K562 (cell line): Measurements from ENCODE around the gene LRRC70. TPM values are rescaled to one million over a fixed set of nuclear protein-coding genes. Genes with fewer than 3 reads are reported as not detected.

Experiments used
- ATAC-seq: fragments of 200-7000 bp; cut with Tn5 transposase; 3 replicates; pipeline ENCODE4 v1.9.1; 2020; ENCODE audit warnings: moderate library complexity
- BruUV-seq: library from RNA; stranded (reverse); fragments of 400-500 nt; replicated peaks from 2 replicates; lab custom pipeline; 2021; lab: Mats Ljungman, UMichigan
- CTCF ChIA-PET: fragments of 300-600 bp; formaldehyde crosslinking; extraction: SDS; loops from one replicate; lab custom pipeline; 2021; ENCODE audit warnings: low intra/inter-chr PET ratio; lab: Yijun Ruan, JAX
- POLR2A ChIA-PET: fragments of 300-600, 350-650 bp; sonication (Branson Sonifier 250); formaldehyde crosslinking; extraction: SDS; loops from one replicate; lab custom pipeline; 2021; ENCODE audit warnings: antibody characterized with exemption, inconsistent platforms; lab: Yijun Ruan, JAX
- DNase-seq, 4 experiments: peaks; one replicate each; pipeline versions ENCODE4 v3.0.0 to v3.0.0-alpha.2; 2011 to 2018; ENCODE audit warnings: low spot score in 3 of 4, mixed read lengths in 3 of 4; ENCODE audit errors: extremely low read depth in 1 of 4
- FAIRE-seq: peaks from 2 replicates; lab custom pipeline; 2011; peaks lifted over from hg19 to GRCh38; lab: Jason Lieb, UNC
- H2AFZ ChIP-seq: 2 replicates; pipeline ENCODE4 v1.6.0; 2011; ENCODE audit warnings: low read depth, low read length, control low read depth, inconsistent platforms
- H3K27ac ChIP-seq: fragments of 200-600 bp; 3 replicates; pipeline ENCODE4 v1.8.0; 2011; ENCODE audit warnings: low read depth, mild to moderate bottlenecking, control low read depth, inconsistent platforms, low read length, moderate library complexity, mixed read lengths; ENCODE audit errors: extremely low read depth
- H3K27me3 ChIP-seq, 2 experiments: fragments of 300-600 bp in 1 of 2; 2 replicates in 1 of 2; 3 replicates in 1 of 2; pipeline versions ENCODE4 v1.6.0 to v1.8.0; 2011; ENCODE audit warnings: inconsistent platforms in 2 of 2, low read length in 2 of 2, mild to moderate bottlenecking in 1 of 2, mixed read lengths in 1 of 2, moderate library complexity in 1 of 2; ENCODE audit not compliant: control insufficient read depth in 2 of 2, insufficient read depth in 2 of 2
- H3K36me3 ChIP-seq: fragments of 300-600 bp; 3 replicates; pipeline ENCODE4 v1.8.0; 2011; ENCODE audit warnings: mild to moderate bottlenecking, low read length, inconsistent platforms; ENCODE audit not compliant: control insufficient read depth, insufficient read depth
- H3K4me1 ChIP-seq, 2 experiments: fragments of 200-600 bp in 1 of 2; replicated peaks in 1 of 2; 2 replicates in 1 of 2; 3 replicates in 1 of 2; pipeline versions ENCODE4 v1.5.1 to v1.8.0; 2011; ENCODE audit warnings: inconsistent platforms in 2 of 2, low read length in 2 of 2, mild to moderate bottlenecking in 1 of 2, mixed read lengths in 1 of 2, moderate library complexity in 1 of 2; ENCODE audit not compliant: control insufficient read depth in 2 of 2, insufficient read depth in 2 of 2
- H3K4me2 ChIP-seq: 2 replicates; pipeline ENCODE4 v1.6.1; 2011; ENCODE audit warnings: low read length, control low read depth, inconsistent platforms, mixed read lengths; ENCODE audit not compliant: insufficient read depth
- H3K4me3 ChIP-seq: fragments of 200-600 bp; sonication (generic), shearing (Covaris generic); 2 replicates; pipeline ENCODE4 v1.5.1; 2016; ENCODE audit warnings: control low read depth, inconsistent platforms
- H3K79me2 ChIP-seq: fragments of 200-600 bp; 3 replicates; pipeline ENCODE4 v1.8.0; 2011; ENCODE audit warnings: low read length, inconsistent platforms; ENCODE audit not compliant: control insufficient read depth, insufficient read depth
- H3K9ac ChIP-seq, 2 experiments: 2 replicates each; pipeline versions ENCODE4 v1.6.0 to v1.6.1; 2011; ENCODE audit warnings: low read depth in 2 of 2, low read length in 2 of 2, control low read depth in 1 of 2, inconsistent platforms in 1 of 2, mild to moderate bottlenecking in 1 of 2, mixed read lengths in 1 of 2; ENCODE audit not compliant: insufficient read depth in 1 of 2
- H3K9me1 ChIP-seq: one replicate; pipeline ENCODE4 v1.6.0; 2011; ENCODE audit warnings: inconsistent platforms, mild to moderate bottlenecking, low read length, moderate library complexity; ENCODE audit not compliant: control insufficient read depth, insufficient read depth
- H3K9me3 ChIP-seq: replicated peaks from 2 replicates; pipeline ENCODE4 v1.5.1; 2011; ENCODE audit warnings: low read depth, low read length, inconsistent platforms; ENCODE audit not compliant: control insufficient read depth, insufficient read depth
- H4K20me1 ChIP-seq: replicated peaks from 2 replicates; pipeline ENCODE4 v1.6.1; 2011; ENCODE audit warnings: low read length, inconsistent platforms, mixed read lengths; ENCODE audit not compliant: control insufficient read depth, insufficient read depth
- EHMT2 ChIP-seq: fragments of 450-650 bp; IDR thresholded peaks from 2 replicates; pipeline ENCODE4 v1.6.1; 2018; ENCODE audit warnings: antibody characterized with exemption
- ELF4 ChIP-seq: fragments of 450-650 bp; formaldehyde crosslinking; IDR thresholded peaks from 2 replicates; pipeline ENCODE4 v1.4.0; 2022; ENCODE audit warnings: missing genetic modification characterization
- EWSR1 ChIP-seq: fragments of 450-650 bp; IDR thresholded peaks from 2 replicates; pipeline ENCODE4 v1.6.1; 2018; ENCODE audit warnings: borderline replicate concordance, mild to moderate bottlenecking, low read depth, moderate library complexity; ENCODE audit not compliant: partially characterized antibody
- HBP1 ChIP-seq: fragments of 450-650 bp; formaldehyde crosslinking; IDR thresholded peaks from 2 replicates; pipeline ENCODE4 v1.4.0; 2022; ENCODE audit warnings: missing genetic modification characterization
- HMGN3 ChIP-seq: IDR thresholded peaks from 2 replicates; pipeline ENCODE4 v1.6.1; 2011; ENCODE audit warnings: borderline replicate concordance, low read depth, mild to moderate bottlenecking, mixed read lengths, low read length; ENCODE audit not compliant: insufficient read length; ENCODE audit errors: extremely low read depth
- PBX2 ChIP-seq, 2 experiments: IDR thresholded peaks in 1 of 2; conservative IDR thresholded peaks in 1 of 2; 2 replicates each; pipeline ENCODE4 v1.6.1; 2016; ENCODE audit warnings: low read depth in 2 of 2, mild to moderate bottlenecking in 1 of 2, missing compliant biosample characterization in 1 of 2, missing genetic modification characterization in 1 of 2, moderate library complexity in 1 of 2
- SMARCA5 ChIP-seq: fragments of 450-650 bp; IDR thresholded peaks from 2 replicates; pipeline ENCODE4 v1.6.1; 2016
- XRCC3 ChIP-seq: fragments of 450-650 bp; IDR thresholded peaks from 2 replicates; pipeline ENCODE4 v1.6.1; 2017; ENCODE audit warnings: mild to moderate bottlenecking, moderate library complexity
- ZBTB17 ChIP-seq: fragments of 450-650 bp; formaldehyde crosslinking; IDR thresholded peaks from 2 replicates; pipeline ENCODE4 v1.4.0; 2020; ENCODE audit warnings: mild to moderate bottlenecking
- ZBTB33 ChIP-seq: sonication (generic); formaldehyde crosslinking; IDR thresholded peaks from 2 replicates; pipeline ENCODE4 v1.8.1; 2023; ENCODE audit warnings: mild to moderate bottlenecking, missing genetic modification reagents
- ZNF311 ChIP-seq: fragments of 250-450 bp; sonication (Bioruptor Pico); IDR thresholded peaks from 2 replicates; pipeline ENCODE4 v1.4.0; 2020; ENCODE audit warnings: mild to moderate bottlenecking, moderate library complexity
- ZNF589 ChIP-seq: fragments of 200-800 bp; sonication (Bioruptor generic); IDR thresholded peaks from 2 replicates; pipeline ENCODE4 v1.6.1; 2016; ENCODE audit warnings: low read depth, missing genetic modification characterization, missing compliant biosample characterization
- WGBS: fragments of 100-300 bp; shearing (Covaris generic); methylation state at CpG from one replicate; pipeline ENCODE4 v1.1.6; 2016; ENCODE audit warnings: low coverage, mixed read lengths; ENCODE audit not compliant: insufficient coverage; ENCODE audit errors: missing lambda C conversion rate; 5-methylcytosine and 5-hydroxymethylcytosine counted together
- in situ Hi-C: fragments of 300-500 bp; cut with MboI; formaldehyde crosslinking; loops from 4 replicates; pipeline ENCODE4 v1.15.0; 2018; ENCODE audit warnings: inconsistent platforms, mixed read lengths
- intact Hi-C: fragments of 100-400 bp; cut with micrococcal nuclease; formaldehyde crosslinking; loops from 2 replicates; pipeline ENCODE4 v1.14.2; 2022
- polyA plus RNA-seq, 8 experiments: library from polyadenylated mRNA; depleted of rRNA in 4 of 8; stranded (reverse) in 5 of 8; unstranded in 3 of 8; fragments of >200 nt; fragmentation: Nextera tagmentation in 2 of 8; fragmentation: Illumina TruSeq in 1 of 8; extraction: Ambion mirVana in 2 of 8; extraction: Trizol in 1 of 8; gene quantifications; 2 replicates each; pipeline versions ENCODE4 v1.2.1 to v1.2.3, GENCODE V29; 2011 to 2014; ENCODE audit warnings: inconsistent platforms in 1 of 8, missing spikeins in 1 of 8
- total RNA-seq, 7 experiments: library from RNA; depleted of rRNA in 6 of 7; stranded (reverse); fragments of >200 nt in 6 of 7; fragmentation: Illumina TruSeq in 2 of 7; extraction: Trizol in 2 of 7; gene quantifications; 2 replicates each; pipeline versions ENCODE4 v1.2.1 to v1.2.3, GENCODE V29; 2011 to 2021; ENCODE audit warnings: low replicate concordance in 1 of 7

Gene LRRC70
- total and polyA plus RNA-seq, 9 of the 15 experiments (the other 6 are each of a cell fraction or from before 2014, with no cell fraction given) = 0.21 to 2.1 (median 0.73) TPM

- intact Hi-C loops = no loop called here
- Histone ChIP-seq H3K4me2 (no peak overlapping the region), H4K20me1 (no peaks in the 10 kb centered on the region; the same call in 1 of the 2 replicates), H3K27ac (no peak overlapping the region), H3K9me1 (no peaks in the 10 kb centered on the region), H3K9ac (no peak overlapping the region), H3K4me3 (no peak overlapping the region), H3K4me1 (peaks cover 0 to 4% of the 10 kb centered on the region in 2 experiments; a peak in 2 of 5 replicates), H3K36me3 (peaks cover 52% of the 10 kb centered on the region), H3K9me3 (no peaks in the 10 kb centered on the region), H3K27me3 (no peaks in the 10 kb centered on the region), H2AFZ (no peak overlapping the region), H3K79me2 (no peaks in the 10 kb centered on the region)
- in situ Hi-C loops = no loop called here
- WGBS = 72% methylated on average over 4 of the region's 4 CpGs
- no TSS peak for BruUV-seq
- CTCF ChIA-PET = no interaction called here
- TF ChIP-seq ZBTB33 (CRISPR knock-in tag) (no peak), EWSR1 (no peak), XRCC3 (no peak), HBP1 (CRISPR knock-in tag) (no peak), ZNF589 (CRISPR knock-in tag) (no peak), ZBTB17 (CRISPR knock-in tag) (no peak), ELF4 (CRISPR knock-in tag) (no peak), HMGN3 (no peak), SMARCA5 (no peak), EHMT2 (no peak), ZNF311 (CRISPR knock-in tag) (no peak), PBX2 (CRISPR knock-in tag; IDR thresholded peaks at IDR 0.05; ENCODE audit: low read depth) (no peak), PBX2 (tag; conservative IDR thresholded peaks at IDR 0.05; ENCODE audit: low read depth) (no peak)
- ATAC-seq (no peak), DNase-seq (no peak), FAIRE-seq (no peak)
- POLR2A ChIA-PET = no interaction called here
Measured at GRCh38 chr5:62534461-62535236, 44.0 kb upstream of the LRRC70 start.
